ENCODE measurements around the gene SLC11A2.

GRCh38 chr12:50981319-50982239, 44.6 kb downstream of the SLC11A2 start:
- TF ChIP-seq POLR2AphosphoS5 (IDR thresholded peaks at IDR 0.05; ENCODE audit: control insufficient read depth, insufficient read depth, low read depth, low read length), result no peak
- TF ChIP-seq, protein P1, sequence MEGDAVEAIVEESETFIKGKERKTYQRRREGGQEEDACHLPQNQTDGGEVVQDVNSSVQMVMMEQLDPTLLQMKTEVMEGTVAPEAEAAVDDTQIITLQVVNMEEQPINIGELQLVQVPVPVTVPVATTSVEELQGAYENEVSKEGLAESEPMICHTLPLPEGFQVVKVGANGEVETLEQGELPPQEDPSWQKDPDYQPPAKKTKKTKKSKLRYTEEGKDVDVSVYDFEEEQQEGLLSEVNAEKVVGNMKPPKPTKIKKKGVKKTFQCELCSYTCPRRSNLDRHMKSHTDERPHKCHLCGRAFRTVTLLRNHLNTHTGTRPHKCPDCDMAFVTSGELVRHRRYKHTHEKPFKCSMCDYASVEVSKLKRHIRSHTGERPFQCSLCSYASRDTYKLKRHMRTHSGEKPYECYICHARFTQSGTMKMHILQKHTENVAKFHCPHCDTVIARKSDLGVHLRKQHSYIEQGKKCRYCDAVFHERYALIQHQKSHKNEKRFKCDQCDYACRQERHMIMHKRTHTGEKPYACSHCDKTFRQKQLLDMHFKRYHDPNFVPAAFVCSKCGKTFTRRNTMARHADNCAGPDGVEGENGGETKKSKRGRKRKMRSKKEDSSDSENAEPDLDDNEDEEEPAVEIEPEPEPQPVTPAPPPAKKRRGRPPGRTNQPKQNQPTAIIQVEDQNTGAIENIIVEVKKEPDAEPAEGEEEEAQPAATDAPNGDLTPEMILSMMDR (IDR thresholded peaks at IDR 0.05 in 2 of 3, conservative IDR thresholded peaks at IDR 0.05 in 1 of 3; ENCODE audit: insufficient read depth in 2 of 3, low read depth in 1 of 3, low read length in 3 of 3), result no peak
- TF ChIP-seq, protein P2, sequence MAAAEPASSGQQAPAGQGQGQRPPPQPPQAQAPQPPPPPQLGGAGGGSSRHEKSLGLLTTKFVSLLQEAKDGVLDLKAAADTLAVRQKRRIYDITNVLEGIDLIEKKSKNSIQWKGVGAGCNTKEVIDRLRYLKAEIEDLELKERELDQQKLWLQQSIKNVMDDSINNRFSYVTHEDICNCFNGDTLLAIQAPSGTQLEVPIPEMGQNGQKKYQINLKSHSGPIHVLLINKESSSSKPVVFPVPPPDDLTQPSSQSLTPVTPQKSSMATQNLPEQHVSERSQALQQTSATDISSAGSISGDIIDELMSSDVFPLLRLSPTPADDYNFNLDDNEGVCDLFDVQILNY (CRISPR knock-in tag; IDR thresholded peaks at IDR 0.05), result no peak
- TF ChIP-seq E4F1 (CRISPR knock-in tag; IDR thresholded peaks at IDR 0.05; ENCODE audit: borderline replicate concordance), result no peak
- TF ChIP-seq EHMT2 (IDR thresholded peaks at IDR 0.05), result no peak
- no peak for TF ChIP-seq ZBTB43 (CRISPR knock-in tag; IDR thresholded peaks at IDR 0.05)
- no peak for TF ChIP-seq ZNF143 (CRISPR knock-in tag; IDR thresholded peaks at IDR 0.05)
- no peak for TF ChIP-seq ZNF263 (CRISPR knock-in tag; IDR thresholded peaks at IDR 0.05; ENCODE audit: borderline replicate concordance)
